K562 (cell line): ENCODE data around the gene ZCCHC24. TPM values are rescaled to one million over a fixed set of nuclear protein-coding genes. Genes with fewer than 3 reads are reported as not detected.

Experiments used
- BCOR ChIP-seq: fragments of 450-650 bp; IDR thresholded peaks from 2 replicates; pipeline ENCODE4 v1.6.1; 2016
- CBFA2T2 ChIP-seq: fragments of 450-650 bp; conservative IDR thresholded peaks from 2 replicates; pipeline ENCODE4 v1.6.1; 2017; ENCODE audit warnings: mild to moderate bottlenecking
- CBX8 ChIP-seq: fragments of 200-600 bp; sonication (generic); IDR thresholded peaks from 2 replicates; pipeline ENCODE4 v1.6.1; 2012; ENCODE audit warnings: borderline replicate concordance, mixed run types, low read depth, mild to moderate bottlenecking, moderate library complexity, mixed read lengths, low read length, control low read depth, inconsistent platforms; ENCODE audit not compliant: poor library complexity, severe bottlenecking; ENCODE audit errors: extremely low read depth
- CTBP1 ChIP-seq: fragments of 450-650 bp; IDR thresholded peaks from 2 replicates; pipeline ENCODE4 v1.6.1; 2016; ENCODE audit warnings: borderline replicate concordance
- HDAC2 ChIP-seq: fragments of 450-650 bp; IDR thresholded peaks from 2 replicates; pipeline ENCODE4 v1.6.1; 2016; ENCODE audit warnings: mild to moderate bottlenecking
- HDAC6 ChIP-seq: IDR thresholded peaks from 2 replicates; pipeline ENCODE4 v1.6.1; 2012; ENCODE audit warnings: low read depth, mild to moderate bottlenecking, control low read depth, inconsistent platforms, low read length, moderate library complexity
- MCM7 ChIP-seq, 2 experiments: fragments of 450-650 bp; IDR thresholded peaks; 2 replicates each; pipeline ENCODE4 v1.6.1; 2016 to 2018
- NRF1 ChIP-seq, 2 experiments: fragments of 450-650 bp; IDR thresholded peaks in 1 of 2; conservative IDR thresholded peaks in 1 of 2; 2 replicates each; pipeline ENCODE4 v1.6.1; 2014; ENCODE audit warnings: mild to moderate bottlenecking in 2 of 2
- RBM14 ChIP-seq: fragments of 200-400 bp; formaldehyde crosslinking; IDR thresholded peaks from 2 replicates; pipeline ENCODE4 v1.6.1; 2018; ENCODE audit warnings: low read depth, mild to moderate bottlenecking, low read length, moderate library complexity, borderline replicate concordance; ENCODE audit not compliant: insufficient read depth
- RBM25 ChIP-seq: fragments of 200-400 bp; formaldehyde crosslinking; IDR thresholded peaks from 2 replicates; pipeline ENCODE4 v1.6.1; 2018; ENCODE audit warnings: low read length, low read depth, moderate library complexity; ENCODE audit not compliant: severe bottlenecking
- SP1 ChIP-seq: sonication (generic); formaldehyde crosslinking; IDR thresholded peaks from 2 replicates; pipeline ENCODE4 v1.8.1; 2022; ENCODE audit warnings: mild to moderate bottlenecking, missing genetic modification reagents
- SRSF3 ChIP-seq: fragments of 200-400 bp; formaldehyde crosslinking; IDR thresholded peaks from 2 replicates; pipeline ENCODE4 v1.6.1; 2016; ENCODE audit warnings: mild to moderate bottlenecking, low read length, moderate library complexity; ENCODE audit not compliant: insufficient read depth
- XRCC3 ChIP-seq: fragments of 450-650 bp; IDR thresholded peaks from 2 replicates; pipeline ENCODE4 v1.6.1; 2017; ENCODE audit warnings: mild to moderate bottlenecking, moderate library complexity
- ZBTB34 ChIP-seq: fragments of 250-450 bp; sonication (Bioruptor Pico); IDR thresholded peaks from 2 replicates; pipeline ENCODE4 v1.8.0; 2021; ENCODE audit warnings: mild to moderate bottlenecking, moderate library complexity
- ZFP91 ChIP-seq: sonication (generic); formaldehyde crosslinking; IDR thresholded peaks from 2 replicates; pipeline ENCODE4 v1.8.0; 2022; ENCODE audit warnings: mild to moderate bottlenecking, missing genetic modification reagents
- ZNF584 ChIP-seq: fragments of 200-800 bp; sonication (Bioruptor generic); IDR thresholded peaks from 2 replicates; pipeline ENCODE4 v1.6.1; 2016; ENCODE audit warnings: low read depth, mild to moderate bottlenecking, missing genetic modification characterization, missing compliant biosample characterization
- ZNF76 ChIP-seq: fragments of 250-450 bp; sonication (Bioruptor Pico); IDR thresholded peaks from 2 replicates; pipeline ENCODE4 v1.4.0; 2020; ENCODE audit warnings: mild to moderate bottlenecking, moderate library complexity, borderline replicate concordance
- ZNF764 ChIP-seq: fragments of 250-450 bp; sonication (Bioruptor Pico); IDR thresholded peaks from 2 replicates; pipeline ENCODE4 v1.4.0; 2020; ENCODE audit warnings: low read depth, mild to moderate bottlenecking, moderate library complexity
- ZNF766 ChIP-seq: fragments of 200-800 bp; sonication (Bioruptor generic); conservative IDR thresholded peaks from 2 replicates; pipeline ENCODE4 v1.6.1; 2016; ENCODE audit warnings: missing genetic modification characterization, missing compliant biosample characterization
- ZSCAN32 ChIP-seq: fragments of 450-650 bp; formaldehyde crosslinking; IDR thresholded peaks from 2 replicates; pipeline ENCODE4 v1.4.0; 2020; ENCODE audit warnings: mild to moderate bottlenecking, moderate library complexity
- polyA plus RNA-seq, 8 experiments: library from polyadenylated mRNA; depleted of rRNA in 4 of 8; stranded (reverse) in 5 of 8; unstranded in 3 of 8; fragments of >200 nt; fragmentation: Nextera tagmentation in 2 of 8; fragmentation: Illumina TruSeq in 1 of 8; extraction: Ambion mirVana in 2 of 8; extraction: Trizol in 1 of 8; gene quantifications; 2 replicates each; pipeline versions ENCODE4 v1.2.1 to v1.2.3, GENCODE V29; 2011 to 2014; ENCODE audit warnings: inconsistent platforms in 1 of 8, missing spikeins in 1 of 8
- total RNA-seq, 7 experiments: library from RNA; depleted of rRNA in 6 of 7; stranded (reverse); fragments of >200 nt in 6 of 7; fragmentation: Illumina TruSeq in 2 of 7; extraction: Trizol in 2 of 7; gene quantifications; 2 replicates each; pipeline versions ENCODE4 v1.2.1 to v1.2.3, GENCODE V29; 2011 to 2021; ENCODE audit warnings: low replicate concordance in 1 of 7
- TF ChIP-seq, protein P1 (sequence below): fragments of 250-450 bp; sonication (Bioruptor Pico); IDR thresholded peaks from 2 replicates; pipeline ENCODE4 v1.6.1; 2021; ENCODE audit warnings: mild to moderate bottlenecking
- TF ChIP-seq, protein P2 (sequence below): sonication (generic); formaldehyde crosslinking; IDR thresholded peaks from 2 replicates; pipeline ENCODE4 v1.8.0; 2022; ENCODE audit warnings: mild to moderate bottlenecking, missing genetic modification reagents
- TF ChIP-seq, protein P3 (sequence below): sonication (generic); formaldehyde crosslinking; IDR thresholded peaks from 2 replicates; pipeline ENCODE4 v1.8.0; 2022; ENCODE audit warnings: missing genetic modification reagents, mild to moderate bottlenecking, borderline replicate concordance

The ZCCHC24 gene
- total and polyA plus RNA-seq, 9 of the 15 experiments (the other 6 are each of a cell fraction or from before 2014, with no cell fraction given) = 0.84 to 11.0 (median 4.6) TPM

DNA sequence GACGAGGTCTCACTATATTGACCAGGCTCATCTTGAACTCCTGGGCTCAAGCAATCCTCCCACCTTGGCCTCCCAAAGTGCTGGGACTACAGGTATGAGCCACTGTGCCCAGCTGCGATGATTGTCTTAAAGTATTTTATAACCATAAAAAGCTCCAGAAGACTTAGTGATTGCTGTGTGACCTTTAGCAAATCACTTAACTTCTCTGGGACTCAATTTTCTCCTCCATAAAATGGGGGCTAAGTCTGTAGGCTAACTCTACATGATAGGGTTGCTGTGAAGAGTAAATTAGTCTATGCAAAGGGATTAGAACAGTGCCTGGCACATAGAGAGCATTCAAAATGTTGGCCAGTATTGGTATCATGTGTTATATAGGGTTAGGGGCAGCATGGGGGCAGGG lies 55.4 kb downstream of the ZCCHC24 start (continued):
- TF ChIP-seq BCOR = peak; percentile 77
- TF ChIP-seq RBM14 = no peak
- TF ChIP-seq ZFP91 = no peak
- no peak for TF ChIP-seq ZSCAN32 (CRISPR knock-in tag)
- TF ChIP-seq, protein P1, sequence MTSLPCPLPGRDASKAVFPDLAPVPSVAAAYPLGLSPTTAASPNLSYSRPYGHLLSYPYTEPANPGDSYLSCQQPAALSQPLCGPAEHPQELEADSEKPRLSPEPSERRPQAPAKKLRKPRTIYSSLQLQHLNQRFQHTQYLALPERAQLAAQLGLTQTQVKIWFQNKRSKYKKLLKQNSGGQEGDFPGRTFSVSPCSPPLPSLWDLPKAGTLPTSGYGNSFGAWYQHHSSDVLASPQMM (CRISPR knock-in tag) = no peak
- TF ChIP-seq, protein P2, sequence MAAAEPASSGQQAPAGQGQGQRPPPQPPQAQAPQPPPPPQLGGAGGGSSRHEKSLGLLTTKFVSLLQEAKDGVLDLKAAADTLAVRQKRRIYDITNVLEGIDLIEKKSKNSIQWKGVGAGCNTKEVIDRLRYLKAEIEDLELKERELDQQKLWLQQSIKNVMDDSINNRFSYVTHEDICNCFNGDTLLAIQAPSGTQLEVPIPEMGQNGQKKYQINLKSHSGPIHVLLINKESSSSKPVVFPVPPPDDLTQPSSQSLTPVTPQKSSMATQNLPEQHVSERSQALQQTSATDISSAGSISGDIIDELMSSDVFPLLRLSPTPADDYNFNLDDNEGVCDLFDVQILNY = 0 out of 2 replicates have a peak, but pooled peaks have one; percentile 33
- TF ChIP-seq ZNF76 (CRISPR knock-in tag) = no peak
- no peak for TF ChIP-seq NRF1 (conservative IDR thresholded peaks at IDR 0.05 in 1 of 2, IDR thresholded peaks at IDR 0.05 in 1 of 2)
- no peak for TF ChIP-seq CBX8
- peak; percentile 71 for TF ChIP-seq RBM25
- no peak for TF ChIP-seq ZNF766
- TF ChIP-seq ZNF584 (CRISPR knock-in tag) = no peak
- TF ChIP-seq, protein P3, sequence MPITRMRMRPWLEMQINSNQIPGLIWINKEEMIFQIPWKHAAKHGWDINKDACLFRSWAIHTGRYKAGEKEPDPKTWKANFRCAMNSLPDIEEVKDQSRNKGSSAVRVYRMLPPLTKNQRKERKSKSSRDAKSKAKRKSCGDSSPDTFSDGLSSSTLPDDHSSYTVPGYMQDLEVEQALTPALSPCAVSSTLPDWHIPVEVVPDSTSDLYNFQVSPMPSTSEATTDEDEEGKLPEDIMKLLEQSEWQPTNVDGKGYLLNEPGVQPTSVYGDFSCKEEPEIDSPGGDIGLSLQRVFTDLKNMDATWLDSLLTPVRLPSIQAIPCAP (CRISPR knock-in tag) = no peak
- TF ChIP-seq HDAC2 = no peak
- TF ChIP-seq SRSF3 = no peak
- TF ChIP-seq HDAC6 = no peak
- TF ChIP-seq XRCC3 = no peak
- TF ChIP-seq ZNF764 = no peak
- TF ChIP-seq SP1 (CRISPR knock-in tag) = no peak
- no peak for TF ChIP-seq CBFA2T2
- no peak for TF ChIP-seq CTBP1
- TF ChIP-seq ZBTB34 = no peak
- no peak for TF ChIP-seq MCM7 (IDR thresholded peaks at IDR 0.05)
